Stimulated activated CD4-positive, alpha-beta T cell treated with anti-CD3 and anti-CD28 coated beads, Interleukin-4, amount 100 ng/mL, for 4 hours (primary cell): ENCODE results near the gene RNF207.
"Not testable (repeated sequence)": the region's sequence is repeated elsewhere in the genome, so short reads cannot be mapped to it uniquely, and the experiment has no call there.

ENCODE experiments used
- DNase-seq, 2 experiments: peaks; one replicate each; pipeline ENCODE4 v3.0.0-alpha.2; 2020

The RNF207 gene

GRCh38 chr1:6200188-6200809 lies 5.6 kb upstream of the RNF207 start:
- no peak for DNase-seq

DNA sequence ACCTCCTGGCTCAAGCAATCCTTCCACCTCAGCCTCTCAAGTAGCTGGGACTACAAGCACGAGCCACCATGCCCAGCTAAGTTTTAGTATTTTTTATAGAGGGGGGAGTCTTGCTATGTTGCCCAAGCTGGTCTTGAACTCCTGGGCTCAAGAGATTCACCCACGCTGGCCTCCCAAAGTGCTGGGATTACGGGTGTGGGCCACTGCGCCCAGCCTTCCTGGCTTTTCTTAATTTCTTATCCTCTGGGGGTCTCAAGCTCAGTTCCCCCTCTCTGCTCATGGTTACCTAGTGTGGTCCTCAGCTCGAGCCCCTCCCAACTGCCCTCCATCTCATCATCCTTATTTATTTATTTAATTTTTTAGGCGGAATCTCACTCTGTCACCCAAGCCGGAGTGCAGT lies 3.7 kb upstream of the RNF207 start:
- no peak for DNase-seq

- DNase-seq: no peak
These were observed 569 bp downstream of the RNF207 start for GRCh38 chr1:6206520-6206855.

GRCh38 chr1:6207075-6207885 lies 1.4 kb downstream of the RNF207 start:
- DNase-seq: no peak

DNA sequence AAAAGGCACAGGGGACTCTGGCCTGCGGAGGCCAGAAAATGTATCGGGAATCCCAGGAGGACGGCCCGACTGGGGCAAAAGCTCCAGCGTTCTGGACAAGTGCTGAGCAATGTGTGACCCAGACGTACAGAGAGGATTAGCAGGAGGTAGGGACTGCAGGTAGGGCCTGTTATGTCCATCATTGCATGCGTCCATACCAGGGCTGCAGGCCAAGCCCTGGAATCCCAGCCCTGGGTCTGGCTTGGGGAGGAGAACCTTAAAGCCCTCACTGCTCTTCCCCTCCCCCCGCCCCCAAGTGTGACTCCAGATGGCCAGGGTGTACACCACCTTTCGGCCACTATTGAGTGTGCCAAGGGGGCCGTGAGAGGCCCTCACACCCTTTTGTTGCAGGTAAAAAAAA lies 2.0 kb downstream of the RNF207 start:
- DNase-seq: no peak

DNA sequence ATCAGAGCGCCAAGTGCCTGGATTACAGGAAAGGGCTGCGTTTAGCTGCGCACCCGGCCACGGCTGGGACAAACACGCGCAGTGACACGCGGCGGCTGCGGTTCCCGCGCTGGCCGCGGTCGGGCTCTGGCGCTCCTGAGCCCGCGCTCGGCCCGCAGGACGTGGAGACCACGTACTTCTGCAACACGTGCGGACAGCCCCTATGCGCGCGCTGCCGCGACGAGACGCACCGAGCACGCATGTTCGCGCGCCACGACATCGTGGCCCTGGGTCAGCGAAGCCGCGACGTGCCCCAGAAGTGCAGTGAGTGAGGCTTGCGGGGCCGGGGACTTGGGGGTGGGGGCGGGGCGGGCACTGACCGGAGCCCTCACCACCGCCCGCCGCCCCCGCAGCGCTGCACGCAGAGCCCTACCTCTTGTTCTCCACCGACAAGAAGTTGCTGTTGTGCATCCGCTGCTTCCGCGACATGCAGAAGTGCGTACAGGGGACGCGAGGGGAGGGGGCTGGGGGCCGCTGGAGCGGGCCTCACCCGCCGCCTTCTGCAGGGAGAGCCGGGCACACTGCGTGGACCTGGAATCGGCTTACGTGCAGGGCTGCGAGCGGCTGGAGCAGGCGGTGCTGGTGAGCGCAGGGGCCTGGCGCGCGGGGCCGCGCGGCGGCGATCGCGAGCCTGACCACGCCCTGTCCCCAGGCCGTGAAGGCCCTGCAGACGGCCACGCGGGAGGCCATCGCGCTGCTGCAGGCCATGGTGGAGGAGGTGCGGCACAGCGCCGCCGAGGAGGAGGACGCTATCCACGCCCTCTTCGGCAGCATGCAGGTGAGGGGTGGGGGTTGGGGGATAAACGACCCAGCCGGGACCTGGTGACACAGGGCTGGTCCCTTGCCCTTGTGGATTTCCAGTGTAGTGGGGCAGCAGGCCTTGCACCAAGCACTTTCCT lies 3.1 kb downstream of the RNF207 start:
- DNase-seq: peak in 1 of 2 experiments; percentile 27

DNA sequence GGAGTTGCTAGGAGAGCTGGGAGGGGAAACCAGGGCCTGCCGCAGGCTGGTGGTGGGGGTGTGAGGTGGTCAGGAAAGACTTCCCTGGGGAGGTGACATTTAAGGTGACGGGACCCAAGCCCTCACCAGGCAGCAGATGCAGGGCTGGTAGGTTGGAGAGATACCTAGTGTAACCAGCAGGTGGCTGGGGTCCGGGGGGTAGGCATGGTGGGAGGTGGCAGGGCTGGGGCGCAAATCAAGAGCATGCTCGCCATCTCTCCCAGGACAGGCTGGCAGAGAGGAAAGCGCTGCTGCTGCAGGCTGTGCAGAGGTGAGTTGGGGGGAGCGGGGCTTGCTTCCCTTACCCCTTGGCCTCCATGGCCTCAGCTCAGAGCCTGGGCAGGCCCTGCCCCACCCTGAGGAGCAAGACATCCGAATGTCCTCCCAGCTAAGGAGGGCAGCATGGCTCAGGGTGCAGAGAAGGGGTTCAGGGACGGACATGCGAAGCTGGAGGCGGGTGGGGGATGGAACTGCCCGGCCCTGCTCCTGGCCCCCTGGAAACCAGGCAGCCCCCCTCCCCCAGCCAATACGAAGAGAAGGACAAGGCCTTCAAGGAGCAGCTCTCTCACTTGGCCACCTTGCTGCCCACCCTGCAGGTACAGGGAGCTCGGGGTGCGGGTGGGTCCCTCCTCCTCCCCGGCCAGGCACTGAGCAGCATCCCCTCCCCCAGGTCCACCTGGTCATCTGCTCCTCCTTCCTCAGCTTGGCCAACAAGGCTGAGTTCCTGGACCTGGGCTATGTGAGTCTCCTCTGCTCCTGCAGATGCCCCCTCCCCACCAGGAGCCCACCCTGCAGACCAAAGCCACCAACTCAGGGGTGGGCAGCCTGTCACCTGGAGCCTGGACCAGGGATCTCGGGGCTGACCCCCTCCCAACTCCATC lies 4.0 kb downstream of the RNF207 start:
- no peak for DNase-seq

GRCh38 chr1:6210591-6211355 lies 4.9 kb downstream of the RNF207 start:
- no peak for DNase-seq

DNA sequence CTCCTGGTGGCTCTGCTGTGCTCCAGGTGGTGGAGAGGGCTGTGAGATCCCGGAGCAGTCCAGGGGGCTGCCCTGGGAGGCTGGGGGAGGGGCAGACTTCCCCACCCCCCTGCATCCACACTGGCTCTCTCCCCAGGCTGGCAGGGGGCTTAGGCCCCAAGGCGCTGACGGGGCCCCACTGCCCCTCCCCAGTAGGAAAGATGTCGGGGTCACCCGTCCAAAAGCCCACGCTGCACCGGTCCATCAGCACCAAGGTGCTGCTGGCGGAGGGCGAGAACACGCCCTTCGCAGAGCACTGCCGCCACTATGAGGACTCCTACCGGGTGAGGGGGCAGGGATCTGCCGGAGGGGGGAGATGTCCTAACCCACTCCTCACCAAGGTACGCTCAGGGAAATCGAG lies 5.8 kb downstream of the RNF207 start:
- no peak for DNase-seq

GRCh38 chr1:6212193-6212959 lies 6.5 kb downstream of the RNF207 start:
- no peak for DNase-seq

- DNase-seq: no peak
These were observed 12.7 kb downstream of the RNF207 start for GRCh38 chr1:6218375-6219164.

- not testable (repeated sequence) for DNase-seq
These were observed 13.7 kb downstream of the RNF207 start for GRCh38 chr1:6219641-6220040.

GRCh38 chr1:6220236-6220635 lies 14.3 kb downstream of the RNF207 start:
- no peak for DNase-seq

DNA sequence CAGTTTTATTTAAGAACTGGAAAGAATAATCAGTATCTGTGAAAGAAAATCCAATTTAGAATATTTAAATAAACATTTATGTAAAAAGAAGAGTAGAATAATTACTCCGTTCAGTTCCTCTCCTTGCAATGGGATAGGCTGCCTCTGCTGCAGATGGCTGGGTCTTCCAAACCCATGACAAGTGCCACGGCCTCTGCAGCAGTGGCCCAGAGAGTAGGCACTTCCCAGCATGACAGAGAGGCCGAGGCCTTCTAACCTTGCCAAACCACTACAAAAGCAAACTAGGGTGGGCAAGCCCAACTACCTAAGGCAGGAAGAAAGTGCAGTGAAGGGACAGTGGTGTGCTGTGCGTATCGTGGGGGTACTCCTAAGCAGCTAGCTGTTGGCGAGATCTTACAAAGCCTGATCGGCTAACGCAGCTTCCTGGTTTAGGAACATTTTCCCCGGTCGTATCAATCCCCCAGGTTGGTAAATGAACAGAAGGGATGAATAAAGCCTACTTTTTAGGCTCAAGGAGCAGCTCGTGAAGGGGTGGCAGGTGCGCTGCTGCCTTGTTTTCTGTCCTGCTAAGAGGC lies 15.4 kb downstream of the RNF207 start:
- DNase-seq: no peak

DNA sequence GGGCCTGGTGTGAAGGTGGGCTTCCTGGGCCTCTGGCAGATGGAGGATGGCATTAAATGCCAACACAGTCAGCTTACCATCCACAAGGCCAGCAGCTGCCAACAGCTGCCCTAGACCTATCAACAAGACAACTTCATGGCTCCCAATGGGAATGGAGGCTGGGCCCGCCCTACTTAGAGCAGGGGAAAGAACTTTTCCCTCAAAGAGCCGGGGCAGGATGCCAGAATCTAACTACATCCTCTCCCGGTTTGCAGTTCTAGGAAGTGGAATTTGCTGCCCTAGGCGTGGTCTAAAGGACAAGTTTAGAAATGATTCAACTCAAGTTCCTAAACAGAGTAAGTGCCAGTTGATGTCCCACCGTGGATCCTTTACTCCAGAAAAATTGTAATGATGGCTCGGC lies 16.7 kb downstream of the RNF207 start:
- DNase-seq: no peak

DNA sequence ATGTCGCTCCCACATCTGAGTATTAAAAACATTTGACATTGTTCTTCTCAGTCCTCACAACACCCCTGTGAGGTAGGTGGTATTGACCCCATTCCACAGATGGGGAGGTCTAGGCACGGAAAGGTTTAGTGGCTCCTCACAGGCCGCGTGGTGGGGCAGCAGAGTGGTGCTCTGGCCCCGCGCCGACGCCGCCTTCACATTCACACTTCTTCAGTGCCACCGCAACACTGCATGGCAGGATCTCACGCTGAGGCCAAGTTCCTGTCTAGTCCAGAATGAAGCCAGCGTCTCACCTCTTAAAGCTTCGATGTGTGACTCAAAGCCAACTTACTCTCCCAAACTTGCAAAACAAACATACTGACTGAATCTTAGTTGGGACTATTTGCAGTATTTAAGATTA lies 17.7 kb downstream of the RNF207 start:
- no peak for DNase-seq

DNA sequence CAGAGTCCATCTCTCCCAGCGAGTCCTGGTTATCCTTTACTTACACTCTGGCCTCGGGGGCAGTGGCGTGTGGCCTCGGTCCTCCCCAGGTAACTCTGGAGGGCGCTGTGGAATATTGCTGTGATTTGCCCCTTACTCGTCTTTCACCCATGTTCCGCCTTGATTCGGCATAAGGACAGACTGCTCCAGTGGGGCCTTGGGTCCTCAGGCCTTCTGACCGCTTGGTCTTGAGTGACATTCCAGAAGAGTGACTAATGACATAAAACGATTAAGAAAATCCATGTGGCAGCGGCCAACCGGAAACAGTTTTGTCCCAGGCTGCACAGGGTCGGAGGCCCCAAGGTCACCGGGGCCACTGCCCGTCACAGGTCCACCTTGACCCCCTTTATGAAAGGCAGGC lies 18.8 kb downstream of the RNF207 start:
- DNase-seq: no peak

DNA sequence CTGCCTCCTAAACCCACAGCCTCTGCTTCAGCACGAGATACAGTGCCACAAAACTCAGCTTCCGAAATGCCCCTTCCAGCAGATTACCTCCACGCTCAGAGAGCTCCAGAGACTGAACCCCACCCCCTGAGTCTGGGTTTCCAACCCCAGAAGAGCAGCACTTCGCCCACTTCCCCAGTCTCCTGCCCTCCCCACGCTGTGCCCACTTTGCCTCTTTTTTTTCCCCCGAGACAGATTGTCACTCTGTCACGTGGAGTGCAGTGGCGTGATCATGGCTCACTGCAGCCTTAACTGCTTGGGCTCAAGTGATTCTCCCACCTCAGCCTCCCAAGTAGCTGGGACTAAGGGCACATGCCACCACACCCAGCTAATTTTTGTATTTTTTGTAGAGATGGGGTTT lies 19.7 kb downstream of the RNF207 start:
- no peak for DNase-seq

DNA sequence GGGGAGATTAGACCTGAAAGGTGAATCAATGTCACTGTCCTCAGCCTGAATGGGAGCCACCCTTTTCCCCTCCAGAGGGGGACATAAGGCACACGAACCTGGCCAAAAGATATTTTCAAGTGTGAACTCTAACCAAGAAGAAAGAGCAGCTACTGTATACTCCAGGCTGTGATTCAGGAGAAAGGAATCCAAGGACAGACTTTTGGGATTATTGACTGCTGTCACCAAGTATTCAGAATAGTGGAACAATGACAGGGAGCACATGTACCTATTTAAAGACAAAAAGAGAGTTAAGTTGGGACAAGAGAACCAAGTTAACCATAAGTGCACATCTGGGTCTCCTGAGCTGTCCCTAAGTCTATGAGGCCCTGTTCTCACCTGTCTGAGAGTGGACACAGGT lies 27.5 kb downstream of the RNF207 start:
- no peak for DNase-seq
